NB4 (cell line): ENCODE data around the gene TIAM2.

Experiments
- POLR2A ChIP-seq: IDR thresholded peaks from 2 replicates; pipeline ENCODE4 v1.6.1; 2011; ENCODE audit warnings: mild to moderate bottlenecking; ENCODE audit not compliant: insufficient read length; ENCODE audit errors: extremely low read depth
- TF ChIP-seq, protein P1 (sequence below): IDR thresholded peaks from one replicate; pipeline ENCODE4 v1.5.1; 2012; ENCODE audit warnings: low read depth, low read length
- TF ChIP-seq, protein P2 (sequence below): IDR thresholded peaks from 2 replicates; pipeline ENCODE4 v1.6.1; 2011; ENCODE audit warnings: low read depth, low read length

- TF ChIP-seq, protein P1, sequence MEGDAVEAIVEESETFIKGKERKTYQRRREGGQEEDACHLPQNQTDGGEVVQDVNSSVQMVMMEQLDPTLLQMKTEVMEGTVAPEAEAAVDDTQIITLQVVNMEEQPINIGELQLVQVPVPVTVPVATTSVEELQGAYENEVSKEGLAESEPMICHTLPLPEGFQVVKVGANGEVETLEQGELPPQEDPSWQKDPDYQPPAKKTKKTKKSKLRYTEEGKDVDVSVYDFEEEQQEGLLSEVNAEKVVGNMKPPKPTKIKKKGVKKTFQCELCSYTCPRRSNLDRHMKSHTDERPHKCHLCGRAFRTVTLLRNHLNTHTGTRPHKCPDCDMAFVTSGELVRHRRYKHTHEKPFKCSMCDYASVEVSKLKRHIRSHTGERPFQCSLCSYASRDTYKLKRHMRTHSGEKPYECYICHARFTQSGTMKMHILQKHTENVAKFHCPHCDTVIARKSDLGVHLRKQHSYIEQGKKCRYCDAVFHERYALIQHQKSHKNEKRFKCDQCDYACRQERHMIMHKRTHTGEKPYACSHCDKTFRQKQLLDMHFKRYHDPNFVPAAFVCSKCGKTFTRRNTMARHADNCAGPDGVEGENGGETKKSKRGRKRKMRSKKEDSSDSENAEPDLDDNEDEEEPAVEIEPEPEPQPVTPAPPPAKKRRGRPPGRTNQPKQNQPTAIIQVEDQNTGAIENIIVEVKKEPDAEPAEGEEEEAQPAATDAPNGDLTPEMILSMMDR, result no peak
- TF ChIP-seq, protein P2, sequence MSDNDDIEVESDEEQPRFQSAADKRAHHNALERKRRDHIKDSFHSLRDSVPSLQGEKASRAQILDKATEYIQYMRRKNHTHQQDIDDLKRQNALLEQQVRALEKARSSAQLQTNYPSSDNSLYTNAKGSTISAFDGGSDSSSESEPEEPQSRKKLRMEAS, result no peak
- no peak for TF ChIP-seq POLR2A
Observed at GRCh38 chr6:155141002-155141401, 145.9 kb downstream of the TIAM2 start.
